HL-60/S4 treated with retinoic acid at 250 ng/mL for 4 days and 3 days (cell line): ENCODE measurements around the gene ZNF474.

Experiments used
- in situ Hi-C: fragments of 300-500 bp; cut with MboI; formaldehyde crosslinking; loops from 2 replicates; pipeline ENCODE4 v1.7.0; 2022; ENCODE audit warnings: low sequenced_read_pairs

The ZNF474 gene

DNA sequence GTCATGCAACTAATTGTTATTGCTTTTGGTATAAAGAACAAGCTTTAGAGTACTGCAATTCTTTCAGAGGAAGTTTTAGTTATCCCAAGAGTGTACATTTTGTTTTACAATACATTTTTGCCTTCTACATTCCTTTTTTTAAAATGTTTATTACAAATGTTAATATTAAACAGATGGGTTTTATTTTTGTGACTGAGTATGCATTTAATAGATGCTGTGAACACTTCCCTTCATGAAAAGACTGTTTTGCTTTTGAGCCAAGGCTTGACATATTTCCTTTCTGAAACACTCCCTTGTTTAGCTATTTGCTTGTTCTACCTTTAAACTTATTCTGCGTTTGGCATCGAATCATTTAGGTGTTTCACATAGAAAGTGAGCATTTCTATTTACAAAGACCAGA is 14.8 kb upstream of the ZNF474 start:
- in situ Hi-C loops = no loop called here

DNA sequence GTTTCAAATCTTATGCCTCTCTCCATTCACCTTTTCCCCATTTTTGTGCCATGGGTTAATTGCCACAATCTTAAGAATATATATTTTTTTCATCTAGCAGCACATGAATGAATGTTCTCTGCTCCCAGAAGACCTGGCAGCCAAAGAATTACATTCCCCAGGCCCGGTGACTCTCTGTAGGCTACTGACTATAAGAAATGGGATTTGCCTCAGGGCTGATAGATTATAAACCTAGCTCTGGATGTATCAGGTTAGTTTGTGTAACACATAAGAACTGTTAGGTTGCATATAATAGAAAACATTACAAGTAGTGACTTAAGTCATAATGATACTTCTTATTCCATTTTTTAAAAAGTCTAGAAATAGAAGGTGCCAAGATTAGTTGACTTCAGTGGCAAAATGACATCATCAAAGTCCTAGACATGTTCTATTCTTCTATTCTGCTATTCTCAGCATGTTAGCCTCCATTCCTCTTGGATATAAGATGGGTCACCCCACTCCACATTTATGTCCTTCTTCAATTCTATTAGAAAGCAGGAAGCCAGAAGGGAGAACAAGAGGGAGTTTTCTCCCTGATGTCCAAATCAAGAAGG is 10.9 kb upstream of the ZNF474 start:
- in situ Hi-C loops = no loop called here

DNA sequence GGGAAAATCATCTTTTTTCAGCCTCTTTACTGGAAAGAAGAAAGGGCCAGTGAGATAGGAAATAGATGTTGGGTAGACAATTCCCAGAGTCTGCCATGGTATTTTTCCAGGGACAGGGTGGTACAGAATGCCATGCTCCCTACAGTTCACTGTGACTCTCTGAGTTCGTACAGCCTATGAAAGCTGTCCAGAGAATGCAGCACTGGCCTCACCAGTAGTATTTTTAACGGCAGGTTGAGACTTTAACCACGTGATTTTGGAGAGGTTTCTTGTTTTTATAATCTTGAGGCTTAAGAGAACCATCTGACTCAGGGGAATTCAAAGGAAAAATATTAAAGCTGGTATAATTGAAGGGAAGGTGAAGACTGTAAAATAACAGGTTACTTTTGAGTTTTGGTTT is 10.1 kb upstream of the ZNF474 start:
- in situ Hi-C loops = no loop called here

DNA sequence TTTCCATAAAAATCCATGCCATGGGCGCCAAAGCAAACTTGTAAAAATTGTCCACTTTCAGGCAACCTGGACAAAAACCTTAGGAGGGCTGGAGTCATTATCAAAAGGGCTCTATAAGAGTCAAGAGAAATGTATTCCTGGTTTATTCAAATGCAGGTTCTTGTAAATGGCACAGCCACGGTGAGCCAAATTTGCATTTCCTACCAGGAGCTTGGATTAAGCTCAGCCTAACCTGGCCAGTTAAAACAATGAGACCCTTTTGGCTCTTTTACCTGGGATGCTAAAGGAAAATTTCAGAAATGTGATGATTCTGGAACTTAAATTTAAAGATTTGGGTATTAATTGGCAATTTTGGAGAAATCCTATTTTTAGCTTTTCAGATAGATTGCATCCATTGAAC is 8.9 kb upstream of the ZNF474 start:
- in situ Hi-C loops = no loop called here

DNA sequence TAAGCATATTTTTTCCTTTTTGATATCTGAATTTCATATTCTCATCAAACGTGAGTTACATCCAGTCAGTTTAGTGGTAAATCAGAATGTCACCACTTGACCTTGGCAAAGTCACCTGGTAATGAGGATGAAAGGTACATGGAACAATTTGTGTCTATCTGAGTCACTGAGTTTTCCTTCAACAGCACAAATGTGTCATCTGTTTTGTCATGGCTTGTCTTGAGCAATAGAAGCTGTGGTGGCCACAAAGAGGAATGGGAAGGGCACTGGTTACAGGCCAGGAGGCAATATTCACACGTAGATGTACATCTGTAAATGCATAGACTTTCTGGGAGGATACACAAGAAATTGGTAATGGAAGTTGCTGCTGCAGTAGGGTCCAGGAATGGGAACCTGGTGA is 8.4 kb upstream of the ZNF474 start:
- in situ Hi-C loops = no loop called here

DNA sequence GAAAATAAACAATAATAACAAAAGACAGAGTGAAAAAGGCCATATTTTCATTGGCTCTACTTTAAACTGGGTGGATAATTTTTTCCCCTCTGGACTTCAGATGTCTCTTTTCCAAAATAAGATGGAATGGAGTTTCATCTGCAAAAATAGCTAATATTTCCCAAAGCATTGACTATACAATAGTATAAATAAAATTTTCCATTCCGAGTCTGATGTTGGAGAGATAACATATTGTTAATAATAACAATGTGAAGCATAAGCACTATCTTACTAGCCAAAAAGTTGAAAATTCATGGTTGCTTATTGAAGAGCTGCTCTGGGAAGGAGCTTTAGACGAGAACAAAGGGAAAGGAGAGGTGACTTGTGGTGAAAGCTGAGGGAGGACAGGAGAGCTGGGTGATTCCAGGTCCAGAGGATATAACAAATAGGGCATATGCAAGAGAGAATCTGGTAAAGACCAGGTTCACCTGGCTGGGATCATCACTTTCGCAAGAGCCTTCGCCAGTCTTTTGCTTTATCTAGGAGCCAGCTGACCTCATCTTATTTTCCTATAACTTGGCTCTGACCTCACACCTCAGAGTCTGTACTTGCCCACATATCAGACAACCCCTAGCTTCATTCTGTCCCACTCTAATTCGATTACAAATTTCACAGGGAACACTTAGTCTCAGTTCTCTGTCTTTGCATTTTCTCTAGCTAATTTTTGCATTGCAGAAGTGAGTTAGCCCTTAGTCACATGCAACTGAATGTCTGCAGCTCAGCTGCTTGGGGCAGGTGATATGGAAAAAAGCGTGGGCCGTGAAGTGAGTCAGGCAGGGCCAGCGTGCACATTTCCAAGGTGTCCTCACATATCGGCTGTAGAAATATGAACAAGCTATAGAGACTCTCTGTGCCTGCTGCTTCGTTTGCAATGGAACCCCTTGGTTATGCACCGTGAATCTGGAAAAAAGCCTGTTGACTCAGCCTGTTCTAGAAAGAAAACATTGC is 7.6 kb upstream of the ZNF474 start:
- in situ Hi-C loops = no loop called here

DNA sequence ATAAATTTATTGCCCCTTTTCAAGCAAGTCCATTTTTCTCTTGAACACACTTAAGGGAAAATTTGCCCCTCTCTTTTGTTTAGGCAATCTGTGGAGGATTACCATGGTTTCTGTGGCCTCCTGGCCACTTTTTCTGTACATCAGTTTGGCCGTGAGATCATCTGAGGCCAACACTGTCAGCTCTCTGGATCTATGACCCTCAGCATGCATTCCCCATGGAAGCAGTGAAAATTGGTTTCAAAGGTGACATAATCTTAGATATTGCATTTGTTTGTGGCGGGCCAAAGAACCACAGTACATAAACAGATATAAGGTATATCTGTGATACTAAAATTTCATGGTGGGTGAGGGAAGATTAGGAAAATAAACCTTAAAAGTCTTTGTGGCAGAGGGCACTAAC is 4.6 kb upstream of the ZNF474 start:
- in situ Hi-C loops = no loop called here

DNA sequence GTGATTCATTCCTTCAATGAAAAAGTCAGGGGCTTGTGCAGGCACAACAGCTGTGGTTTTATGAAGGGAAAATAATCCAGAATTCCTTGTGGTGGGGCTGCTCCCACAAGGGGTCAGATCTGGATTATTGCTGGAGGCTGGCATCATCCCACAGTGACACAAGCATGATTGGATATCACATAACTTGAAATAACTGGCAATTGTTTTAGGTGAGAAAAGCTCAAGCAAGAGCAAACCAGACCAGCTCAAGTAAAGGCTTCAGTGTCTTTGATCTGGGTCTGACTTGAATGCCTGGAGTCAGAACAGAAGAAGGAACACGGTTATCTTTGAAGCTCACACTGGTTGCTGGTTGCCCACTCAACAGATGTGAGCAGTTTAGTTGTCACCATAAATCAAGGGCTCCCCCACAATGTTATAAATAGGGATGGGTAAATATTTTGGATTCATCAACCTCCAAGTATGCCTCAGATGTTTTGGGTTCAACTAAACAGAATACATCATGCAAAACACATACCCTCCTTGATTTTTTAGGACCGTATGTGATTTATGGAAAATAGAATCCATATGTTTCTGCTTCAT is 3.1 kb upstream of the ZNF474 start:
- in situ Hi-C loops = no loop called here

DNA sequence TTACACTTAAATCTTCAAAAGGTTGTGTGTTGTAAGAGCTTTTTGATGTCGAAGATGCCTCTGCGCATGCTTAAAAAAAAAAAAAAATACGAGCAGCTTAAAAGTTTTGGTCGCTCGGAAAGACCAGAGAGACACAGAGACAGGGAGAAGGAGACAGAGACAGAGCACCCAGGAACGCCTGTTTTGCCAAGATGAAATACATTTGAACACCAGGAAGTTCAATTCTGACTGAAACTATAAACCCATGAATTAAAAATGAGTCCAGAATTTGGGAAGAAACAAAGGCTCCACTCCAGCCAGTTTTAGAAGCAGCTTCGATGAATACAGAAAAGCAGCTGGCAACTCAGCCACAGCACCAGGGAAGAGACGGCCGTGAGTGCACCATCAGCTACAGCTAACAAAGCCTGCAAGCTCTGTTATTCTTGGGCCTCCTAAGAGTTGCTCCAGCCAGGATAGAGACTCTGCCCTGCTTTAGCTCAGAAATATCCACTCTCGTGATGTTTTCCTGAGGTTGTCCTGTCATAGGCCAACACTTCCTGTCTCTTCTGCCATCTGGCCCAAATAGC is 2.5 kb upstream of the ZNF474 start:
- in situ Hi-C loops = no loop called here

DNA sequence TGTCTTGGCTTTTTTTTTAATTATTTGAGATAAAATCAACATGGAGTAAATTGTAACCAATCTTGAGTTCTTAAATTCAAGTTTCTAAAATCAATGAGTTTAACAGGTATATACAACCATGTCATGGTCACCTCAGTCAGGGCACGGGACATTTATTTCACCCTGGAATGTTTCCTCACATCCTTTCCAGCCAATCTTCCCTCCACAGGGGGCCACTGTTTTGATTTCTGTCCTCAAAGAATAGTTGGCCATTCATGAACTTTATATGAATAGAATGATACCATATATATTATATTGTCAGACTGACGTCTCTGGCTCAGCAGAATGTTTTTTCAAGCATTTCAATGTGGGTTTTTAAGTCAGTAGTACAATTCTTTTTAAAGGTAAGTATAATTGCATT is 806 bp downstream of the ZNF474 start:
- in situ Hi-C loops = no loop called here

DNA sequence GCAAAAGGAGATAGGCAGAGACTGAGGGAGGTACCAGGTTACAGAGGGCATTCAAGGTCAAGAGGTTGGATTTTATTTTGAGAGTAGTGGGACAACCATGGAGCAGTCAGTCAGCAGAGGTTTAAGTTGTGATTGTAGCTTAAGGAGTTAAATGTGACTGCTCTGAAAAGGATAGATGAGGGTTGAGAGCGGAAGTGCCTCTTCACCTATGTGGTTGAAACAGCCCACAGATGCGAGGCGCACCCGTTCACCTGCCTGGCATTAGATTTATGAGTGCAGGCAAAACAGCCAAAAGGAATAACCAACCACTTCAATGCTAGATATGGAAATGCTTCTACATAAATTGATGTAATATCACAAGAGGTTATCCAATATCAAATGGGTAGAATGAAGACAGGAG is 8.4 kb downstream of the ZNF474 start:
- in situ Hi-C loops = no loop called here

DNA sequence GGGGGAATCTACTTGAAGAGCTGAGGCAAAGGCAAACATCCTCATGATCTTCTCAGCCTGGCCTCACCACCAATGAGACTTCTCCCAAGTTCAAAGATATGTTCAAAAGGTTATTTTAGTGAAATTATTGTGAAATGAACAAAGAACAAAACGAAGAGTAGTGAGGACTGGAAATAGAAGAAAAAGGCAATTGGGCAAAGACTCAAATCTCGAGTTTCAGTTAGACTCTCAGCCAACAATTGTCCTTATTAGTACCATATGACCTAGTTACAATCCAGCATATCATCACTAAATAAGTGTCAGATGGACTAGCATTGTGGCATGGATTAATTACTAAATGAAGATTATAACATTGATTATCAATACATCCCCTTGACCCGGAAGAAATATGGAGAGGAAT is 9.0 kb downstream of the ZNF474 start:
- in situ Hi-C loops = no loop called here

DNA sequence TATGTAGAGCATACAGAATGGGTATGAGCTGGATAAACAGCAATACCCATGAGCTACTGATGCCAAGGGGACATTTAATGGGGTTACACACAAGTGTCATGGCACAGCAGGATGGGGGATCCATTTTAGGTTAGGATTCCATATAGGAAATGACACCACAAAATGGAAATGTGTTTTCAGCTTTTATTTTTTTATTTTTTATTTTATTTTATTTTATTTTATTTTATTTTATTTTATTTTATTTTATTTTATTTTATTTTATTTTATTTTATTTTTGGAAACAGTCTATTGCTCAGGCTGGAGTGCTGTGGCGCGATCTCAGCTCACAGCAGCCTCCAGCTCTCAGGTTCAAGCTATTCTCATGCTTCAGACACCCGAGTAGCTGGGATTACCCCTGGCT is 11.6 kb downstream of the ZNF474 start:
- in situ Hi-C loops = no loop called here

DNA sequence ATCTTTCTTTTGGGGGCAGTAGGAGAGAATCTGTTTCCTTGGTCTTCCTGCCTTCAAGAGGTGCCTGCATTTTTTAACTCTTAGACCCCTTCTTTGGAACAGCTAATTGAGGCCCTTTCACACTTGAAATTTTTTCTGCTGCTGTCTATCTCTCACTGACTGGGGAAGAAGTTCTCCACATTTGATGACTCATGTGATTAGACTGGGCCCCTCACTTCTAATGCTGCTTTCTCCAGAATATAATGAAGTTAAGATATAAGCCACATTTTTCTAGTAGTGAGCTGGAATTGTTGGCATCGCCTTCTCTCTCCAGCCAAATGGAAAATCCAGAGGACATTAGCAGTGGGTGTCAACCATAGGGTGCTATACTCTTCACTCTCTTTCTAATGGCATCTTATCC is 12.4 kb downstream of the ZNF474 start:
- in situ Hi-C loops = no loop called here

DNA sequence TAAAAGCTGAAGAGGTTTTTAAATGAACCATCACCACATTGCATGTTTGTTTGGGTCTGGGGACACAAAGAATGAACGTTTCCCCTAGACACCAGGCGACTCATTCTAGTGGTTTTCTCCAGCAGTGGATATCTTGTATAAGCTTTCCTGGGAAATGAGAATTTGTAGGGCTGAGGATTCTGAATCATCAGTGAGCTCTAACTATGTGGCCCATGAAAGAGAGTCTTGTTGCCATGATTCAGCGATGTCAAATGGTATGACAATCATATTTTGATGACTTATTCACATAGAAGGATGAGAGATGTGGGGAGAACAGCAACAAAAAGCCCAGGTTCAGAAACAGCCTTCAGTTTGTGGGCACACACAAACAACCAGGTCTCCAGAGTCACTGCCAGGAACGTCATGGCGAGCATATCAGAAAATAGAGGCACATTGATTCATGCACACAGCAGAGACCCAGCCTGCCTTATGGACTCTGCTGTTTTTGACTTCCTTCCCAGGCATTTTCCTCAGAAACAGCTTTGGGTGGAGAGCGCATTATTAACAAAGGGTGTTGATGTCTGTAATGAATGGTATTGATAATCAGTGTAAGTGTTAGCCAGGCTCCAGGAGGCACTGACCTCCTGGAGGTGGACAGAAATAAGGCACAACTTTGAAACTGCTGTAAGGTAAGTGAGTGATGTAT is 13.3 kb downstream of the ZNF474 start:
- in situ Hi-C loops = no loop called here

DNA sequence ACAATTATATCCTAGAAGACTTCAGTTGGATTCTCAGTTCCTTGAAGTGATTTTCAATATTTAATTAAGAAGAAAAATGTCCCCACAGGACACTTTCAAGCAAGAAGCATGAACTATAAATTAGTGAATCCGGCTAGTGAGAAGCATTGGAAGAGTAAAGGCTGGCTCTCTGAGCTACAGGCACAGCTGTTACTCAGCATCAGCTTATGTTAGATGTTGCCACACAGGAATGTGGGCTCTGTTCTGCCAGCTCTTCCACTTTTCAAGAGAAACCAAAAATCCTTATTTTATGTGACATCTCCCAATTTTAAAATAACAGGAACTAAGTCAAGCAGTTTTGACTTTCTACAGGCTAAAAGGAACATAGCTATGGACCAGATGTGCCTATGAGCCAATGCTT is 14.9 kb downstream of the ZNF474 start:
- in situ Hi-C loops = no loop called here

DNA sequence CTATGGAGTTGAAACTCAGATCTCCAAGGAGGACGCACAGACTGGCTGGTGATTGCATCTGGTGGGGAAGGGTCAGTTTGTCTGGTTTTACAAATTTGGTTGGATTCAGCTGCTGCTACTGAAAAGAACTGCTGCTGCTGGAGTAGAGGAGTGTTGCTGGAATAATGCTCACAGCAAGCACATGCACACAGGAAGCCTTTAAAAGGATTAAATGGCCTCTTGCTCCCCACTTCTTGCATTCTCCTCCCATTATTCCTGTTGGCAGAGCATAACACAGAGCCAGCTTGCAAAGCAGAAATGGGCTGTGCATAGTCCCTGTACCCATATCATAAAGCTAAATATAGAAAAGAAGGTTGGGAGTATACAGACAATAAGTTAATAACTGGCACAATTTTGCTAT is 16.6 kb downstream of the ZNF474 start:
- in situ Hi-C loops = no loop called here

DNA sequence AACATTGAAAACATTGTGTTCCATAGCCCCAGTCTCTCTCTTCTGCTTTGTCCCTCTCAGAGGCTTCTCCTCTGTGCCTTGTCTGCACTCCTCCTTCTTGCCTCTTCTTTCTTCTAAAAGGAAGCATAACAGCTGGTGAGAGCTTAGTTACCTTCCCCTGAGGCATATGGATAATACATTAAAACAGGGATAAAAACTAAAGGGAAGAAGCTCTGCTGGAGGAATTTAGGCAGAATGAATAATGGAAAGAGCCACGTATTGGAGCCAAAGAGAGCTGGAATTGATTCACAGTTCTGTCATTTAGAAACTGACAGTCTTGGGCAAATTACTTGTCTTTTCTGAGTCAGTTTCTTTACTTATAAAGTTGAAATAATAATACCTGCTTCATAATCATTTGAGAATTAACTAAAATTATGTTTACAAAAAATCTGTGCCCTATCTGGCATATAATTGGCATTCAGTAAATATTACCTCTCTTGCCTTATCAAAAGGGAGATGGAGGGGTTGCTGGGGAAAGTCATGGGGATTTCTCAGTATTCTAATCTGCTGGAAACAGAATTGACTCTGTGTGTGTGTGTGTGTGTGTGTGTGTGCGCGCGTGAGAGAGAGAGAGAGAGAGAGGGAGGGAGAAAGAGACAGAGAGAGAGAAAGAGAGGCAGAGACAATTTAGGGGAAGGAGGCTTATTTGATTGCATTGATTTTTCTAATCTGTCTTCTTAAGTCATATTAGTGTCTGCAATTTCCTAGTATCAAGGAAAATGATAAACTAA is 20.2 kb downstream of the ZNF474 start:
- in situ Hi-C loops = no loop called here

DNA sequence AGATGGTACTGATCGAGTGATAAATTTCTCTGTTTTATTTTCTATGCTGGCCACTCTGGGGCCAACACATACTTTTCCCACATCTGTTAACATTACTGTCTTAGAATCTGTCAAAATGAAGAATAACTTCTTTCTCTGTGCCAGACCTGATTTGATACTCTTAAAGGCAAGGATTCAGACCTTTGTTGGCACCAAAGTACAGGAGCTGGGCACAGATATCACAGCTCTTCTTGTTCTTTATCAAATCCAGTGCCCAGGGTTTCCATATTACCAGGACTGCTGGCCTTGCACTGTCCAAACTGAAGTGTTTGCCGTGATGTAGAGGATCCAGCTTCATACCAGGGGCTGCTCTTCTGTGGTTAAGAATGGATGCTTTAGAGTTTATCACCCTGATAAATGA is 20.9 kb downstream of the ZNF474 start:
- in situ Hi-C loops = no loop called here

DNA sequence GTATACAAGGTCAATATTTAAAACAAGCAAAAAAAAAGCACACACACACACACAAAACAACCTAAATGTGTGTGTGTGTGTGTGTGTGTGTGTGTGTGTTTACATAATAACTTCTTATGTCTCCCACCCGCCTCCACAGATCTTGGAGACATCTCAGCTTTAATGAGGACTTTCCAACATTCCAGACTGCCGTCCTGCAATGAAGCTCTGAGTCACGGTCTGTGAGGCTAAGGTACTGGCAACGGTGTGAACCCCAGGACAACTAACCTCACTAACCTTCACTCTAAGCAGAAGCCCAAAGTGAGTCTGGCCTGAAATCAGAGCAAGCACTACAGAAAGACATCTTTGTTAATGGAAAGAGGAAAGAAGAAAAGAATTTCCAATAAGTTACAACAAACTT is 22.3 kb downstream of the ZNF474 start:
- in situ Hi-C loops = no loop called here
